Fibroblast of lung (primary cell): ENCODE data around the gene UGDH.

Source experiments
- EZH2 ChIP-seq: IDR thresholded peaks from 2 replicates; pipeline ENCODE4 v1.5.1; 2012; ENCODE audit warnings: low read length, control low read depth, mild to moderate bottlenecking; ENCODE audit errors: missing control alignments
- TF ChIP-seq, protein P1 (sequence below), 2 donors: IDR thresholded peaks in 1 of 2; conservative IDR thresholded peaks in 1 of 2; 1 replicate in 1 of 2; 2 replicates in 1 of 2; pipeline ENCODE4 v1.5.1; 2011 to 2012; ENCODE audit warnings: low read length in 2 of 2, control low read depth in 1 of 2, inconsistent platforms in 1 of 2, low read depth in 1 of 2, mild to moderate bottlenecking in 1 of 2

DNA sequence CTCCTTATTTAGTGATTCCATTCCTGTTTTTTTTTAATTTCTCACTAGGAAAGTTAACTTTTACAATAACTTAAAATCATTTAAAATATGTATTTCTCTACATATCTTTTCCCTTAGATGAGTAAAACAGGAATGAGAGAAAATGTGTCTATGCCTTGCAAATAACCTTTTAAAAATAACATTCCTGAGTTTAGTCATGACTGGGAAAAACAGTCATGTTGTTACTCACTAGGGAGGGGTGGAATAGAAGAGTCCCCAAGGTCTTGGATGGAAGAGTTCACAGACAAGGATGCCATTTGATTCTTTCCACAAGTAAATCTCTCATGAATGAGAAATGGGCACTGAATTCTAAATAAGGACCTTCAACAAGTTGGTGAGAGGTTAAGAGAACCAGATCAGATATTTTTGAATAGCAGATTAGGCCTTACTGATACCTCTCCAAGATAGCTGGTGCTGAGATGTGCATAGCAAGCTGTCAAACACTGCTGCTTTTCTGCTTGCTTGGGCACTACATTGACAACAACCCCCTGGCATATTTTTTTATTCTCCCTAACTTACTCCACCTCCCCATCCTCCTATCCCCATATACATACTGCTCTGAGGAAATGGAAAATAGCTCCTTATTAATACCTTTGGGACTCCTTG lies 25.1 kb downstream of the UGDH start:
- TF ChIP-seq, protein P1, sequence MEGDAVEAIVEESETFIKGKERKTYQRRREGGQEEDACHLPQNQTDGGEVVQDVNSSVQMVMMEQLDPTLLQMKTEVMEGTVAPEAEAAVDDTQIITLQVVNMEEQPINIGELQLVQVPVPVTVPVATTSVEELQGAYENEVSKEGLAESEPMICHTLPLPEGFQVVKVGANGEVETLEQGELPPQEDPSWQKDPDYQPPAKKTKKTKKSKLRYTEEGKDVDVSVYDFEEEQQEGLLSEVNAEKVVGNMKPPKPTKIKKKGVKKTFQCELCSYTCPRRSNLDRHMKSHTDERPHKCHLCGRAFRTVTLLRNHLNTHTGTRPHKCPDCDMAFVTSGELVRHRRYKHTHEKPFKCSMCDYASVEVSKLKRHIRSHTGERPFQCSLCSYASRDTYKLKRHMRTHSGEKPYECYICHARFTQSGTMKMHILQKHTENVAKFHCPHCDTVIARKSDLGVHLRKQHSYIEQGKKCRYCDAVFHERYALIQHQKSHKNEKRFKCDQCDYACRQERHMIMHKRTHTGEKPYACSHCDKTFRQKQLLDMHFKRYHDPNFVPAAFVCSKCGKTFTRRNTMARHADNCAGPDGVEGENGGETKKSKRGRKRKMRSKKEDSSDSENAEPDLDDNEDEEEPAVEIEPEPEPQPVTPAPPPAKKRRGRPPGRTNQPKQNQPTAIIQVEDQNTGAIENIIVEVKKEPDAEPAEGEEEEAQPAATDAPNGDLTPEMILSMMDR (conservative IDR thresholded peaks at IDR 0.05 in 1 of 2, IDR thresholded peaks at IDR 0.05 in 1 of 2; ENCODE audit: low read depth in 1 of 2, low read length in 2 of 2): no peak
- TF ChIP-seq EZH2: no peak
